GM18858 (cell line): Measurements from ENCODE around the gene FAT3.

Experiments used
- ATAC-seq: cut with Tn5 transposase; IDR thresholded peaks from one replicate; pipeline ENCODE4 v1.9.1; 2021; ENCODE audit not compliant: unreplicated experiment

The FAT3 gene

DNA sequence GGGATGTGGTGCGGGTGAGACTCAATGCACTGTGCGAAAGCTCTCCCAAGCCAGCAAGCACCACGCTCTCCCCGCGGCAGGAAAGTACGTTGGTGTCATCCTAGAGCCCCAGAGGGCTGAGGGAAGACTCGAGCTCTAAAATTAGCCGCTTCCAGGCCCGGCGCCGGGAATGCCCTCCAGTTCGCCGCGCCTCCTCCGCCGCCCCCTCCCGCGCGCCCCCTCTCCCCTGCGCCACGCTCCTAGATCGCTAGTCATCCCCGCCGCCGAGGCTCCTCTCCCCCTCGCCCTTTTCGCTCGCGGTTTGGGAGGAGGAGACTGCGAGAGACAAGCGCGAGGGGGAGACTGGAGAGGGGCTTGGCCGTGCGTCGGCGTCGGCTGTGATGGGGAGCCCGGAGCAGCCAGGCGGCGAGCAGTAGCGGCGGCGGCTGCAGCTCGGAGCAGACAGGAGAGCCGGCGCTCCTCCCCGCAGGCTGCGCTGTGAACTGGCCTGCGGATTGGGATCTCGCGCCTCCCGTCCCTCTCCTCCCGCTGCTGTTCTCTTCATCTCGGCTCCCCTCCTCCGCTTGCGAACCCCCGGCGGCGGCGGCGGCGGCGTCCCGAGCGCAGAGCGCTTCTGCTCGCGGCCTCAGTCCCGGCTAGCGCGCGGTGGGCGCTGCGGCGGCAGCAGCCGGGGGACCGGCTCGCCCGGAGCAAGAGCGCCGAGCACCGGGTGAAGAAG is at the start of gene FAT3:
Gene FAT3, plus strand, starts transcription at position 412 of the 718 bp plus-strand sequence. CDS start 127,295 bp downstream, outside the sequence.
- no peak for ATAC-seq

DNA sequence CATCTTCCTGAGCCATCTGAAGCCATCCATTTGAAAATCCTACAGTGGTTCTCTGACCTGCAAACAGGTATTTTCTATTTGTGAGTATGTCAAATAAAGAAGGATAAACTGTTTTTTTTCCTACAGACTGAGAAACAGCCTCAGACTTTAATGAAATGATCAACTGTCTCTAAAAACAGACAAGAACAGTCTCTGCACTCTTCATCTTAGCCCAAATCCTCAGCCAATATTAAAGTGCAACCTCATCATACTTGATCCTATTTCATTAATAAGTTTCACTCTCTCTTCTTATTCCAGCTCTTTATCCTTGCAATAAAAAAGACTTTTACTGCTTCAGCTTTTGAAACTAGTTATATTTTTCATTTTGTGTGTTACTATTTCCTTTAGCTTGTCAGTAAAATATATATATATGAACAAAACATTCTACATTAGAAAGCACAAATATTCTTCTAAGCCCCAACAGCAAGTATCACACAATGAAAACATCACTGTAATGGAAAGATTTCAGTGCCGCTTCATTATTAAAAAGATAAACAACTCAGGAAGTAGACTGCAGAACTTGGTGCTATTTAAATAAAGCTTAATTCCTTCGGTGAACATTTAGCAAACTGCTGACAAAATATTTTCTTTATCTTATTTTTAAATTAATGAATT is 45.5 kb upstream of the FAT3 start:
- ATAC-seq, result no peak

DNA sequence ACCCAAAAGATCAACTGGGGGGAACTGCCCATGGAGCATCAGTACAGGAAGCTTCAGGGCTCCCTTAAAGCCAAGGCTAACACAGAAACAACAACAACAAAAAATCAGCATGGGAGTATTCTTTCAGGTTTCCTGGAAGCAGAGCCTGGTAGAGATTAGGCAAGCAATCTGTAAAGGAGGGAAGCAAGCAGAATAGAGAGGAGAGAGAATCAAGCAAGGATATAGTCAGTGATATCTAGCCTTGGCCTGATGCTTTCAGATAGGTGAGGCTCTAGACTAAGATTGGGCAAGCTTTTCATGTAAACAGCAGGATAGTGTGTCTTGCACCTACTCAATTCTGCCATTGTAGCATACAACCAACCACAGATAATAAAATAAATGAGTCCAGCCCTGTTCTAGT is 44.4 kb upstream of the FAT3 start:
- ATAC-seq, result no peak

DNA sequence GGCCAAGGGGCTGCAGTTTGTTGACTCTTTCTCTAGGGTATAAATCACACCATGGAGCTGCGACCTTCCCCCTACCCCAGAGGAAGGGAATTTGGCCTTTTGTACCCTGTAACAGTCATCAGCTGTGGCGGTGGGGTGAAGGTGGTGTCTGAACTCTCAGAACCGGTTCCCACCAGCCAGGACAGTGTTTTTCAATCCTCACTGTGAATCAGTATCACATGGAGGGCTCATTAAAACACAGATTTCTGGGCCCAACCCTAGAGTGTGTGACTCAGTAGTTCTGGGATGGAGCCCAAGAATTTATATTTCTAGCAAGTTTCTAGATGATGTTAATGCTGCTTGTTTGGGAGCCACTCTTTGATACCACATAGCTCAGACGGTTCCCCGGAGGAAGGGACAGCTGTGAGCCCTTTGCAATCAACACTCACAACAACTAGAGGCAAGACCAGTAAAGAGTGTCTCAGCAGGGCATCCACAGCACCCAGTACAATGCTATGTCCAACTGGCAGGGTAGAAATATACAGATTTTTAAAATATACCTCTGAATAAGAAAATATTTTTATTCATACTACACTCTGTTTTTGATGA is 43.9 kb upstream of the FAT3 start:
- no peak for ATAC-seq

DNA sequence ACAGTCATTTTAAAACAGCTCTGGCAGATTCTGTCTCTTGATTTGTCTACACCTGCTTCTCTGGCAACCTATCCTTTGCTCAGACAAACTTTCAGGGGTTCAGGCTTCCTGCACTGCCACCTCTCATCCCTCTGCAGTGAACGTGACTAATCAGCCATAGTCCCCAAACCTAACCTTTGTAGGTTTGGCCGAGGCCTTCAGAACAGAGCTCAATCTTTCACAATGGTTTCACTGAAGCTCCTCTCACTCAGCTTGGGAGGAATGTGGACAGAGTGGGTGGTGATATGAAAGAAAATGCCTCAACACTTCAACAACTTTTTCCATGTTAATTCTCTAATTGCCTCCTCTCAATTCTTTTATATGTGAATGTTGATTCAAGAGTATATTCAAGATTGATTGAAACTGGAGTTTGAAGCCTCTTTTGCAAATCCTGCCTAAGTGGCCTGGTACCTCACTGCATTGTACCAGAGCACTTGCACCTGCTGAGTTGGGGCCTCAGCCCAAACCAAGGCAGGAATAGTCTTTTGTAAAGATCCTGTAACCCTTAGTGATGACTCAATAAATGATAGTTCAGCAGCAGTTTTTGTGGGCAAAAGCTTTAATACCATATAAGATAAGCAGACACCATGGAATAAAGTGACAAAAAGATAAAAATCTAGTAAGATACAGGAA is 33.9 kb upstream of the FAT3 start:
- ATAC-seq, result no peak

DNA sequence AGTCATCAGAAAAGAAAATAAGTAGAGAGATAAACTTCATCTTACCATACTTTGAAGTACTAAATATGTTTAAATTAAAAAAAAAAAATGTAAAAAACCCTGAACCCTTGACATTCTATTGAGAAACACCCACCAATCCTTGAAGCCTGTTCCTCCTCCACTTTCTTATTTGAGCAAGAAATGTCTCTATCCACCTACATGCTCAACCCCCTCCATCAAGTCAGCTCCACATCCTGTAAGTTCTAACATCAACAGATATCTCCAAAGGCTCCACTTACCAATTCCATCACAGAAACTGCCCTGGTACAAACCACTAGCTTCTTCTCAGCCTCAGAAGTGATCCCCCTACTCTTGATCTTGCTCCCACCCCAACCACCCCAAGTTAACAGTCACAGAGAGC is 32.5 kb upstream of the FAT3 start:
- no peak for ATAC-seq

DNA sequence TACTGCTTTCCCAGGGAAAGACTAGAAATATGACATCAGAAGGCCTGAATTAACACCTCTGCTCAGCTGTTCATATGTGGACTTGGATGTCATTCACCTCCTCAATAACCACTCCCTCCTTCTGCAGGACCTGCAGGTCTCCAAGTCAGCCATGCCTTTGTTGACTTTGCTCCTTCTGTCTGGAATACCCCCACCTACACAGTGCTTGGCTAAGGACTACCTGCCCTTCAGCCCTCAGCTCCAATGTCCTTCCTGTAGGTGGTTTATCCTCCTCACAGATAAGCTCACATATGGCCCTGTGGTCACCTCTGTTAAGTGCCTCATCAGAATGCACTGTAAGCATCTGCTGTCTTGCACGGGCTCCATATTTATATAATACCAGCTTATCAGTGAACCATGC is 26.4 kb upstream of the FAT3 start:
- ATAC-seq, result no peak

DNA sequence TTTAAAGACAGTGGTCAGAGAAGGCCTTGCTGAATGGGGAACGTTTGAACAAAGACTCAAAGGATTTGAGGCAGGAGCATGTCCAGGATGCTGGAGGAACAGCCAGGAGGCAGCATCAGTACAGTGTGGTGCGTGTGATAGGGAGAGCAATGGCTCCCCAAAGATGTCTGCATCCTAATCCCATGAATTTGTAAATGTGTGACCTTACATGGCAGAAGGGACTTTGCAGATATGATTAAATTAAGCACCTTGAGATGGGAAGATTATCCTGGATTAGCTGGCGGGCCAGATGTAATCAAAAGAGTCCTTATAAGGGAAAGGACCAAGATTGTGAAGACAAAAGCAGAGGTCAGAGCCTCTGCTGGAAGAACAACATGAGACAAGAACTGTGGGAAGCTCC is 24.6 kb upstream of the FAT3 start:
- no peak for ATAC-seq

DNA sequence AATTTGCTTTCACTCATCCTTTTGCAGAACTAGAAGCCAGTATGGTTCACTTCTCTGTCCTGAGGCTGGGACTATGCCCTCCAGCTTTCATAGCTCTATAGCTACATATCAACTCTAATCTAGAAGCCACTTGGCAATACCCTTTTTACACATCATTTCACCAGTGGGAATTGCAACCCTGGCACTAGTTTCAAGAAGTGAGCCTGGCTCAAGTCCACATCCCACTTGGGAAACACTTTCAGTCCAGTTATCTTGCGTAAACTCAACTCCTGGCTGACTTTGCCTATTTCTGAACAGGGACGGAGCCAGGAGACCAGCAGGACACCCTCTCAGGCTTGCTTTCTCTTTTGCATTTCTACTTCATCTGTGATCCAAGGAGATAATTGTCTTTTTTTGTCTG is 19.9 kb upstream of the FAT3 start:
- no peak for ATAC-seq

DNA sequence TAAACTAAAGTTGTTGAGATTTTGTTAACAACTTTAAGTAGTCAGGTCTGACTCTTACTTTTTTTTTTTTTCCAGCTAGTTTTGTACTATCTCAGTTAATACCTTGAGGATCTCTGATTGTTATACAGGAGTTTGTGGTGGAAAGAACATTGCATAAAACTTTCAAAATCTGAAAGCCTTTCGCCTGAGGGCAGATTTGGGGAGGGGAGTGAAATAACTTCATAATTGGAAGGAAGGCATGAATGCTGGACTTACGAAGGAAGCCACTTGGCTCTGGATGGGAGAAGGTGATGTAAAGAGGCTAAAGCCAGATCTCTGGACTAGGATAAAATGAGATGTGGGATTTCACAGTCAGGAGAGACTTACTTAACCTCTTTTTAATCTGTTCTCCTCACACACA is 18.2 kb upstream of the FAT3 start:
- no peak for ATAC-seq

DNA sequence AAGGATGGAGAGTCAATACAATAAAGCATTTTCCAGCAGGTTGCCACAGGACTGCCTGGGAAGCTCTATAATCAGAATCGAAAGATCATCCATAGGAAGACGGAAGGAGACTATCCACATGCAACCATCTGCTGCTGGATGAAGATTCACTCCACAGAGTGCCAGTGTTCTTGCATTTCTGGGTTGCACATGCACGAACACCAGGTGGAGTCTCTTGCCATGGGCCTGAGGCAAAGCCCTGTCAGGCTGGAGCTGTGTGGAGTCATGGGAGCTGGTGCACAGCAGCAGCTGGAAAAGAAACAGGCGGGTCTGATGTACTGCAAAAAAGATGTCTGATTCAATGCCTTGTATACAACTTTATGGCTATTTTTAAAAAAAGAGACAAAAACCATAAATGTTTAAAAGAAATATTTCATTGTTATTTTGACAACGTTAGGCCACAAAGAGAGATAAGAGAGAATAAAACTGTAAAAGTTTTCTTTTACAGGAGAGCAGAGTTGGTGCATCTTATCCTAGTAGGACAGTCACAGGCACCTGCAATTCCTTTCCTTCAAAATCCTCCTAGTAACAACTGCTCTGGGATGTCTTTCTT is 12.9 kb upstream of the FAT3 start:
- ATAC-seq, result no peak

DNA sequence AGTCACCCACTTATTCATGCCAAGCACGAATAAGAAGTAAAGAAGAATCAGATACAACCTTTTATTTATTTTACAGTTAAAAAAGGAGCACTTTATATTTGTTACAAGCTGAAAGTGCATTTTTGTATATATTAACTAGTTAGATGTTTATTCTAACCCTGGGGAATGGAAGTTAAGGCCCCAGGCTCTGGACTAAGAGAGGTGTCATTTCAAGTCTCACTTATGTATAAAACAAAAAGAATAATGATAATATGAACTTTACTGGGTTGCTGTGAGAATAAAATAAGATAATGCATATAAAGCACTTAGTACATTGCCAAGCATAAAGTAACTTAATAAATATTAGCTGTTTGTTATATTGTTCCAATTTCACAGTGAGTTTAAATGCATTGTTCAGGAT is 12.1 kb upstream of the FAT3 start:
- no peak for ATAC-seq

DNA sequence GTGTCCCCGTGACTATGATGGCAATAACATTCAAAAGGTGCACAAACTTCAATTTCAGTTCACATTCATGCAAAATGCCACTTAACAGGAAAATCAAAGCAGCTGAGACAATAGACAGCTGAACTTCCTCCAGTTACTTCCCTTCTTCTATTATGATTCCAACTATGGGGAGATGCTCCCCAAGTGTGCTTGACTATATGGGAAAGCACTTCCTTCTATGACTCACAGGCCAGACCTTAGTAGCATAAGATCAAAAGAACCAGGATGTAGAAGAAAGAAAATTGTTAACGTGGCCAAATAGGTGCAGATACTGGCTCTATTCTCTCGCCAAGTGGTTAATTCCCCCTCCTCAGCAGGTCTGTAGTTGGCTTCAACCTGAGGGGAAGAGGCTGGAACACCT is 7.8 kb upstream of the FAT3 start:
- no peak for ATAC-seq

DNA sequence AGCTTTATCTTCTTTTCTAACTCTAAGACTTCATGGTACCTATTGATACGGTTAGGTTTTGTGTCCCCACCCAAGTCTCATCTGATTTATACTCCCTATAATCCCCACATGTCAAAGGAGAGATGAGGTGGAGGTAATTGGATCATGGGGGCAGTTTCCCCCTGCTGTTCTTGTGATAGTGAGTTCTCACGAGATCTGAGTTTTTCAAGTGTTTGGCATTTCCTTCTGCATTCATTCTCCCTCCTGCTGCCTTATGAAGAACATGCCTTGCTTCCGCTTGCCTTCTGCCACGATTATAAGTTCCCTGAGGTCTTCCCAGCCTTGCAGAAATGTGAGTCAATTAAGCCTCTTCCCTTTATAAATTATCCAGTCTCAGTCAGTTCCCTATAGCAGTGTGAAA is 5.1 kb upstream of the FAT3 start:
- no peak for ATAC-seq

DNA sequence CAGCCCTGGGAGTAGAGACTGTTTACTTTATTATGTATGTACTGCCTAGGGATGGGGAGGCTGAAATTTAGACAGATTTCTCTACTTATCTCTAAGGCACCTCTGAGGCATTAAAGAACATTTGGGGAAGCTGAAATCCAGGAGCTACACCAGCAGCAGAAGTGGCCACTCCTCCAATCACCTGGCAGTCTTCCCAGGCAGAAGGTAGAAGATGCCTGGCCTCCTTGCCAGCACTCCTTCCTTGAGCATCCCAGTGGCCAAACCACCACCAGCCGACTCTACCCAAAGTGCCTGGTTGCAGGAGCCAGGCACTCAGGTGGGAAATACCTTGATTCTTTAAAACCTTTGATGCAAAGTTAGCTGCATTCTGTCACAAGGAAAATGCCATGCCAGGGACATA is 1.9 kb upstream of the FAT3 start:
- no peak for ATAC-seq

DNA sequence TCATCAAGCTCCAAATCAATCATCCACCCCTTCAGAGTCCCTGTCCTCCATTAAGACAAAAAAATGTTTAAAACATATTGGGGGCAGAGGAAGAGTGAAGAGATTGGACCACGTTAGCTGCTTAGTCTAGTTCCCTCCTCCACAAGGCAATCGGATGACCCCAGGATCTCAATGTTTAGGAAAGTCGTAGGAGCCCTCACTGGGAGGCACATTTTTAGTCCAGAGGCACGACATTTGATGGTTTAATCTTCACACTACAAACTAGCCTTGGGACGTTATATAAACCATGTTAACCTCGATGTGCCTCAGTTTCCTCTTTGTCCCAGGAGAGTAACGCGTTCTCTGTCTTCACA is 588 bp upstream of the FAT3 start:
- no peak for ATAC-seq

DNA sequence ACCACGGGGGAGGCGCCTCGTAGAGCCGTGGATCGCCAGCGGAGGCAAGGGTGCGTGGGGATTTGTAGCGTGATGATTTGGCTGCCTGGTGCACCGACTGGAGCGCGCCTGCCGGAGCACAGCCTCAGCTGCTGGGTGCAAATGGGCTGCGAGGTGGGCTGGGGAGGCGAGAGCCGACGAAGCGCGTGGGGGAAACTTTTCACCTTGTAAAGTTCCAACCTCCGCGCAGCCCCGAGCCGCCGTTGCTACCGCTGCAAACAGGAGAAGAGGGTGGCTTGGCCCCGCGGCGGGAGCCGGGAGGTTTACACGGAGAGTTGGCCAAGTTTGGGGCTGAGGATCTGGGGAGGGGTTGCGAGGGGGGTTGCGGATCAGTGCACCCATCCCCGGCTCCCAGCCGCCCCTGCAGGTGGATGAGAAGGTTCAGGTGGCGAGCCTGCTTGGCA is 528 bp downstream of the FAT3 start:
- ATAC-seq, result no peak

DNA sequence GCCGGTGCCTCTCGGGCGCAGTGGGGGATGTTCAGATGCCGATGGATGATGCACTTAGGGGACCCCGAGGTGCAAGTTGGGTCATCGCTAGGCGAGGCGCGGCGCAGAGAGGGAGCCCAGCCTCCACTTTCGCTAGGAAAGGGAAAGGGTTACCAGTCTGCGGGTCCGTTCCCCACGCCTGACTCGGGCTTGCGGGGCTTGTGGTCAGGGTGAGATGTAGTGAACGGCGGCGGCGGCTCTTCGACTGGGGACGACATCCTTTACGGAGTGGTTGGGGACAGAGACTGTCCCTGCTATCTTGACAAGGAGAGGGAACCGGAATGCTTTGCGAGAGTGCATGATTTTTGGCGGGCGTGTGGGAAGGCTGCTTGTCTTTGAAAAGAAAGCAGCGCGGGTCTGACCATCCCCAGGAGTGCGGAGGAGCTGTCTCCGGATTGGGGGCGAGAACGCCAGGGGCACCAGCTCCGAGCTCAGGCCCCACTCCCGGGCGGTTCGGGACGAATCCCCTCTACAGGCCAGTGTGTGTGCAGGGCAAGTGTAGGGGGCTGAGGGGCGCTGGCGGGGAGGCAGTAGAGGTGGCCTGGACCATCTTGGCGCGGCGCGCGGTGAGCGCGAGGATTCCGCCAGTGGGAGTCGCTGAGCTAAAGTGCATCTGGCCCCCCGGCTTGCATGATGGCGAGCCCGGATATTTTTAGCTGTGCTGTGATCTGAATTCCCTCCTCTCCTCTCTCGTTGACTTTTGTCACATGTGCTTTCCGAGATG is 1.1 kb downstream of the FAT3 start:
- no peak for ATAC-seq

DNA sequence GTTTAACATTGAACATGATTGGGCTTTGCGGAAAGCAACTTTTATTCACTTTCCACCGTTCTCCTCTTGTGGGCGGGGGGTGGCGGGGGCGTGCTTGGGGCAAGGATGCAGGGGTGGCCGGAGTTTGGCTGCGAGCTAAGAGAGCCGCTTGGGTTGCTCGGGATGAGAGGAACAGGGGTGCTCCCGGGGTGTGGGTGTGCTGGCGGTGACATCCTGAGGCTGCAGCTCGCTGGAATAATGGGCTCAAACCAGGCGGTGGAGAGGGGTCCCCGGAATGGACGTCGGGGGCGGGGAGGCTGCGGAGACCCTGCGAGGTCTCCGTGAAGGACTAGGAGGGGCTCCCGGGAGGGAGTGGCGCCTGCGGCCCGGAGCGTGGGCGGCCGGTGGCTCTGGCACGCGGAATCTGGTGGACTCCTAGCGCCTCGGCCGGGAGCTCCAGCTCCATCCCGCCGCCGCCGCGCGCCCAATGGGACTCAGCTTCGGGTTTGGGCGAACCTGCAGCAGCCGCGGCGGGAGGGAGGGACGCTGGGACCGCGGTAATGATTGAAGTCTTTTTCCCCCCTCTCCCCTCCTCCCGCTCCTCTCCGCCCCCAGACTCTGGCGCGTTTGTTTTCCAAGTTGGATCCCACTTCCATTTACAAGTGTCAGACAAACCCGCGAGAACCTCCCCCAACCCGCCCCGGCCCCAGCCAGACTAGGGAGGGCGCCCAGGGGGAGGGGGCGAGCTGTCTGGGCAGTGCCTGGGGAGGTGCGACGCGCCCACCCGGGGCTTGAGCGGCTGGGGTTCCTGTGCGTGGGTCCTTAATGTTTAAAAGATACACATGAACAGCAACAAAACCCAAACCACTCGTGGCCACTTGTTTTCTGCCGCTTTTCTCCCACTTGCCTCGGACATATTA is 2.0 kb downstream of the FAT3 start:
- ATAC-seq, result no peak
